Measurements from ENCODE around the gene FGF7.

Gene FGF7

GRCh38 chr15:49438962-49439631 is 16.1 kb downstream of the FGF7 start:
- TF ChIP-seq TAF1 (IDR thresholded peaks at IDR 0.05; ENCODE audit: borderline replicate concordance, insufficient read depth, low read length) (no peak), FOXP2 (optimal IDR thresholded peaks at IDR 0.05; ENCODE audit: borderline replicate concordance, extremely low read depth, extremely low read length, insufficient read depth) (no peak), SIN3A (IDR thresholded peaks at IDR 0.05; ENCODE audit: borderline replicate concordance, insufficient read depth, low read length) (no peak), POLR2AphosphoS5 (IDR thresholded peaks at IDR 0.05; ENCODE audit: low read depth, low read length) (no peak)
- TF ChIP-seq, protein P1, sequence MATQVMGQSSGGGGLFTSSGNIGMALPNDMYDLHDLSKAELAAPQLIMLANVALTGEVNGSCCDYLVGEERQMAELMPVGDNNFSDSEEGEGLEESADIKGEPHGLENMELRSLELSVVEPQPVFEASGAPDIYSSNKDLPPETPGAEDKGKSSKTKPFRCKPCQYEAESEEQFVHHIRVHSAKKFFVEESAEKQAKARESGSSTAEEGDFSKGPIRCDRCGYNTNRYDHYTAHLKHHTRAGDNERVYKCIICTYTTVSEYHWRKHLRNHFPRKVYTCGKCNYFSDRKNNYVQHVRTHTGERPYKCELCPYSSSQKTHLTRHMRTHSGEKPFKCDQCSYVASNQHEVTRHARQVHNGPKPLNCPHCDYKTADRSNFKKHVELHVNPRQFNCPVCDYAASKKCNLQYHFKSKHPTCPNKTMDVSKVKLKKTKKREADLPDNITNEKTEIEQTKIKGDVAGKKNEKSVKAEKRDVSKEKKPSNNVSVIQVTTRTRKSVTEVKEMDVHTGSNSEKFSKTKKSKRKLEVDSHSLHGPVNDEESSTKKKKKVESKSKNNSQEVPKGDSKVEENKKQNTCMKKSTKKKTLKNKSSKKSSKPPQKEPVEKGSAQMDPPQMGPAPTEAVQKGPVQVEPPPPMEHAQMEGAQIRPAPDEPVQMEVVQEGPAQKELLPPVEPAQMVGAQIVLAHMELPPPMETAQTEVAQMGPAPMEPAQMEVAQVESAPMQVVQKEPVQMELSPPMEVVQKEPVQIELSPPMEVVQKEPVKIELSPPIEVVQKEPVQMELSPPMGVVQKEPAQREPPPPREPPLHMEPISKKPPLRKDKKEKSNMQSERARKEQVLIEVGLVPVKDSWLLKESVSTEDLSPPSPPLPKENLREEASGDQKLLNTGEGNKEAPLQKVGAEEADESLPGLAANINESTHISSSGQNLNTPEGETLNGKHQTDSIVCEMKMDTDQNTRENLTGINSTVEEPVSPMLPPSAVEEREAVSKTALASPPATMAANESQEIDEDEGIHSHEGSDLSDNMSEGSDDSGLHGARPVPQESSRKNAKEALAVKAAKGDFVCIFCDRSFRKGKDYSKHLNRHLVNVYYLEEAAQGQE (IDR thresholded peaks at IDR 0.05; ENCODE audit: insufficient read depth in 1 of 2, low read depth in 2 of 2, low read length in 2 of 2) = no peak

- TF ChIP-seq SIN3A (IDR thresholded peaks at IDR 0.05; ENCODE audit: borderline replicate concordance, insufficient read depth, low read length) = no peak
These were observed 16.8 kb downstream of the FGF7 start for GRCh38 chr15:49439678-49440395.

DNA sequence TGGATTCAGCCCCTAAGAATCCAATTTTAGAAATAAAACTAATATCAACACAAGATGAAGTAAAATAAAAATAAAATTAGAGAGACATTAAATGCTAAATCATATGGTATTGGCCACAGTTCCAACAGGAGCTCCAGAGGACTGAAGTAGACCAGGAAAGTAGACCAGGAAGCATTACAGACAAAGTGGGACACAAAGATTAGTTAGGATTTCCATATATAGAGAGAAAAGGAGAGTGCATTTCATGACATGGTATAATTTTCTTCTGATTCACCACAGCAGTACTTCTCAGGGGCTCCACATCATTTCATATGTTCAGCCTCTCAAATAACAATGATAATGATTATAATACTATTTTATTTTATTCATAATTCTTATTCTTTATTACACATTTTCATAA is 18.3 kb downstream of the FGF7 start:
- TF ChIP-seq, protein P1 (IDR thresholded peaks at IDR 0.05; ENCODE audit: insufficient read depth in 1 of 2, low read depth in 2 of 2, low read length in 2 of 2) = no peak
- TF ChIP-seq POLR2AphosphoS5 (IDR thresholded peaks at IDR 0.05; ENCODE audit: low read depth, low read length) (no peak), SIN3A (IDR thresholded peaks at IDR 0.05; ENCODE audit: borderline replicate concordance, insufficient read depth, low read length) (no peak), FOXP2 (optimal IDR thresholded peaks at IDR 0.05; ENCODE audit: borderline replicate concordance, extremely low read depth, extremely low read length, insufficient read depth) (no peak), TAF1 (IDR thresholded peaks at IDR 0.05; ENCODE audit: borderline replicate concordance, insufficient read depth, low read length) (no peak)

DNA sequence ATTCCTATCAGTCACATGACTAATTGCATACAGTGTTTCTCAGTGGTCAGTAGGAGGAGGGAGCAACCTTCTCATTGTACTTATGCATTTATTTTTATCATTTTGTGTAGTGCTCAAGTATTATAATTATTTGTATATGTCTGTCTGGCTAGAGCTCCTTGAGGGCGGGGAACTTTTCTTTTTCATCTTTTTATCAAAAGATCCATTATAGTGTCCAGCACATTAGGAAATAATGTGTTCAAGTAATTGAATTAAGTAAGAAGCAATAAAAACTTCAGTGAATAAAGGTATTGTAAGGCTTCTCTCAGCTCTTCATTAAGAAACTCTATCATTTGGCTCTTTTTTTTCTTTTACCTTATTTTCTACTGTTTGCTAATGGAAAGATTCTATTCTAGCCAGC is 18.8 kb downstream of the FGF7 start:
- TF ChIP-seq FOXP2 (optimal IDR thresholded peaks at IDR 0.05; ENCODE audit: borderline replicate concordance, extremely low read depth, extremely low read length, insufficient read depth) (no peak), POLR2AphosphoS5 (IDR thresholded peaks at IDR 0.05; ENCODE audit: low read depth, low read length) (no peak), TAF1 (IDR thresholded peaks at IDR 0.05; ENCODE audit: borderline replicate concordance, insufficient read depth, low read length) (no peak), SIN3A (IDR thresholded peaks at IDR 0.05; ENCODE audit: borderline replicate concordance, insufficient read depth, low read length) (no peak)
- TF ChIP-seq, protein P1 (IDR thresholded peaks at IDR 0.05; ENCODE audit: insufficient read depth in 1 of 2, low read depth in 2 of 2, low read length in 2 of 2) = no peak

GRCh38 chr15:49452595-49452994 is 29.6 kb downstream of the FGF7 start:
- TF ChIP-seq TAF1 (IDR thresholded peaks at IDR 0.05; ENCODE audit: borderline replicate concordance, insufficient read depth, low read length) (no peak), FOXP2 (optimal IDR thresholded peaks at IDR 0.05; ENCODE audit: borderline replicate concordance, extremely low read depth, extremely low read length, insufficient read depth) (no peak), POLR2AphosphoS5 (IDR thresholded peaks at IDR 0.05; ENCODE audit: low read depth, low read length) (no peak), SIN3A (IDR thresholded peaks at IDR 0.05; ENCODE audit: borderline replicate concordance, insufficient read depth, low read length) (no peak)
- TF ChIP-seq, protein P1 (IDR thresholded peaks at IDR 0.05; ENCODE audit: insufficient read depth in 1 of 2, low read depth in 2 of 2, low read length in 2 of 2) = no peak

Measured in PFSK-1 (cell line).